ENCODE data around the gene ASF1A. TPM values are rescaled to one million over a fixed set of nuclear protein-coding genes. Genes with fewer than 3 reads are reported as not detected.

ASF1A gene
- total and polyA plus RNA-seq, 10 of the 15 experiments (the other 5 are each of a cell fraction or from before 2014, with no cell fraction given): 23.7 to 103 (median 31.5) TPM

DNA sequence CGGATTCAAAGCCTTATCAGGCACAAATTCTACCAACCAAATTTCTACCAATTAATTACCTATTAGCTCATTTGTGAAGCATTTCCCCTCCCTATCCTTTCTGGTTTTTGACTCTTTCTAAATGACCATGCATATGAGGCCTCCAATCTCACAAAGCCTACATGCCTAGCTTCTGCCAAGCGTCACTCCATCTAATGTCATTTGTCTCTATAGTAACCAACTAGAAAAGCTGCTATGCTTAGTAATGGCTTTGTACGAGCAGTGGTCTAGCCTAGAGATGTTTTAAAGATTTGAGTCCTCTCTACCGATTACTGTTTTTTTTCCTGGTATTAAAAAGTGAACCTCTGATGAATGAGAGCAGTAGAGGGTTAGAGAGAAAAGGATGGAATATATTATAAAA, 4.8 kb upstream of the ASF1A start:
- DNase-seq (ENCODE audit: low read depth, low spot score) (no peak), ATAC-seq (no peak), FAIRE-seq (no peak)
- BruUV-seq (replicated peaks): no TSS peak
- Histone ChIP-seq H2AFZ (ENCODE audit: control insufficient read depth, low read depth, low read length) (no peak overlapping the region), H3K79me2 (ENCODE audit: control insufficient read depth, insufficient read depth, low read length) (peaks cover 31% of the 10 kb centered on the region), H4K20me1 (ENCODE audit: control insufficient read depth, insufficient read depth) (no peaks in the 10 kb centered on the region), H3K4me3 (no peak overlapping the region), H3K36me3 (ENCODE audit: control insufficient read depth in 2 of 2, insufficient read depth in 2 of 2, low read length in 1 of 2) (no peaks in the 10 kb centered on the region), H3K27me3 (replicated peaks in 1 of 2; ENCODE audit: control insufficient read depth in 2 of 2, insufficient read depth in 2 of 2, low read length in 1 of 2) (no peaks in the 10 kb centered on the region), H3K9me3 (replicated peaks; ENCODE audit: control insufficient read depth, insufficient read depth, low read length) (no peaks in the 10 kb centered on the region), H3K4me1 (ENCODE audit: control insufficient read depth, insufficient read depth, low read length) (peaks cover 13% of the 10 kb centered on the region), H3K9ac (ENCODE audit: control insufficient read depth, insufficient read depth, low read length) (no peak overlapping the region), H3K4me2 (ENCODE audit: control insufficient read depth, insufficient read depth) (no peak overlapping the region), H3K27ac (ENCODE audit: control insufficient read depth, insufficient read depth) (no peak overlapping the region)
- WGBS (ENCODE audit: insufficient coverage, insufficient replicate concordance, low lambda C conversion rate, missing lambda C conversion rate): 81% methylated on average over 4 of the region's 4 CpGs
- intact Hi-C loops (cut with micrococcal nuclease; ENCODE audit: unreplicated experiment): no loop called here
- RAD21 ChIA-PET (ENCODE audit: unreplicated experiment): interaction anchor here (1.0 to 1.5 kb wide), 4 partner anchors 10 to 426 kb away, joined by 3 to 4 read pairs (median 3); no protein-coding TSS in a partner anchor
- CTCF ChIA-PET: interaction anchor here (1.3 kb wide), 1 partner anchor 24 kb away, joined by 3 read pairs; no protein-coding TSS in a partner anchor
- in situ Hi-C loops (cut with MboI): no loop called here
- SMC1A ChIA-PET (ENCODE audit: uncharacterized antibody, unreplicated experiment): interaction anchor here (0.7 to 2.9 kb wide), 8 partner anchors 9 to 221 kb away, joined by 3 to 7 read pairs (median 4); no protein-coding TSS in a partner anchor
- POLR2A ChIA-PET: interaction anchor here (4.3 kb wide), 1 partner anchor 9 kb away, joined by 26 read pairs; no protein-coding TSS in a partner anchor
- TF ChIP-seq SUZ12 (IDR thresholded peaks at IDR 0.05; ENCODE audit: unreplicated experiment): no peak
- no peak for TF ChIP-seq ATF7 (IDR thresholded peaks at IDR 0.05; ENCODE audit: low read depth)
- no peak for TF ChIP-seq CREB1 (IDR thresholded peaks at IDR 0.05; ENCODE audit: low read depth)
- no peak for TF ChIP-seq BRCA1 (IDR thresholded peaks at IDR 0.05; ENCODE audit: low read depth, low read length)
- TF ChIP-seq SIN3A (IDR thresholded peaks at IDR 0.05; ENCODE audit: low read depth, low read length): no peak
- TF ChIP-seq TCF7 (IDR thresholded peaks at IDR 0.05; ENCODE audit: borderline replicate concordance): no peak
- TF ChIP-seq, protein P1, sequence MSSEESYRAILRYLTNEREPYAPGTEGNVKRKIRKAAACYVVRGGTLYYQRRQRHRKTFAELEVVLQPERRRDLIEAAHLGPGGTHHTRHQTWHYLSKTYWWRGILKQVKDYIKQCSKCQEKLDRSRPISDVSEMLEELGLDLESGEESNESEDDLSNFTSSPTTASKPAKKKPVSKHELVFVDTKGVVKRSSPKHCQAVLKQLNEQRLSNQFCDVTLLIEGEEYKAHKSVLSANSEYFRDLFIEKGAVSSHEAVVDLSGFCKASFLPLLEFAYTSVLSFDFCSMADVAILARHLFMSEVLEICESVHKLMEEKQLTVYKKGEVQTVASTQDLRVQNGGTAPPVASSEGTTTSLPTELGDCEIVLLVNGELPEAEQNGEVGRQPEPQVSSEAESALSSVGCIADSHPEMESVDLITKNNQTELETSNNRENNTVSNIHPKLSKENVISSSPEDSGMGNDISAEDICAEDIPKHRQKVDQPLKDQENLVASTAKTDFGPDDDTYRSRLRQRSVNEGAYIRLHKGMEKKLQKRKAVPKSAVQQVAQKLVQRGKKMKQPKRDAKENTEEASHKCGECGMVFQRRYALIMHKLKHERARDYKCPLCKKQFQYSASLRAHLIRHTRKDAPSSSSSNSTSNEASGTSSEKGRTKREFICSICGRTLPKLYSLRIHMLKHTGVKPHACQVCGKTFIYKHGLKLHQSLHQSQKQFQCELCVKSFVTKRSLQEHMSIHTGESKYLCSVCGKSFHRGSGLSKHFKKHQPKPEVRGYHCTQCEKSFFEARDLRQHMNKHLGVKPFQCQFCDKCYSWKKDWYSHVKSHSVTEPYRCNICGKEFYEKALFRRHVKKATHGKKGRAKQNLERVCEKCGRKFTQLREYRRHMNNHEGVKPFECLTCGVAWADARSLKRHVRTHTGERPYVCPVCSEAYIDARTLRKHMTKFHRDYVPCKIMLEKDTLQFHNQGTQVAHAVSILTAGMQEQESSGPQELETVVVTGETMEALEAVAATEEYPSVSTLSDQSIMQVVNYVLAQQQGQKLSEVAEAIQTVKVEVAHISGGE (CRISPR knock-in tag; IDR thresholded peaks at IDR 0.05): no peak
- no peak for TF ChIP-seq MTA2 (IDR thresholded peaks at IDR 0.05; ENCODE audit: low read depth)
- TF ChIP-seq, protein P2, sequence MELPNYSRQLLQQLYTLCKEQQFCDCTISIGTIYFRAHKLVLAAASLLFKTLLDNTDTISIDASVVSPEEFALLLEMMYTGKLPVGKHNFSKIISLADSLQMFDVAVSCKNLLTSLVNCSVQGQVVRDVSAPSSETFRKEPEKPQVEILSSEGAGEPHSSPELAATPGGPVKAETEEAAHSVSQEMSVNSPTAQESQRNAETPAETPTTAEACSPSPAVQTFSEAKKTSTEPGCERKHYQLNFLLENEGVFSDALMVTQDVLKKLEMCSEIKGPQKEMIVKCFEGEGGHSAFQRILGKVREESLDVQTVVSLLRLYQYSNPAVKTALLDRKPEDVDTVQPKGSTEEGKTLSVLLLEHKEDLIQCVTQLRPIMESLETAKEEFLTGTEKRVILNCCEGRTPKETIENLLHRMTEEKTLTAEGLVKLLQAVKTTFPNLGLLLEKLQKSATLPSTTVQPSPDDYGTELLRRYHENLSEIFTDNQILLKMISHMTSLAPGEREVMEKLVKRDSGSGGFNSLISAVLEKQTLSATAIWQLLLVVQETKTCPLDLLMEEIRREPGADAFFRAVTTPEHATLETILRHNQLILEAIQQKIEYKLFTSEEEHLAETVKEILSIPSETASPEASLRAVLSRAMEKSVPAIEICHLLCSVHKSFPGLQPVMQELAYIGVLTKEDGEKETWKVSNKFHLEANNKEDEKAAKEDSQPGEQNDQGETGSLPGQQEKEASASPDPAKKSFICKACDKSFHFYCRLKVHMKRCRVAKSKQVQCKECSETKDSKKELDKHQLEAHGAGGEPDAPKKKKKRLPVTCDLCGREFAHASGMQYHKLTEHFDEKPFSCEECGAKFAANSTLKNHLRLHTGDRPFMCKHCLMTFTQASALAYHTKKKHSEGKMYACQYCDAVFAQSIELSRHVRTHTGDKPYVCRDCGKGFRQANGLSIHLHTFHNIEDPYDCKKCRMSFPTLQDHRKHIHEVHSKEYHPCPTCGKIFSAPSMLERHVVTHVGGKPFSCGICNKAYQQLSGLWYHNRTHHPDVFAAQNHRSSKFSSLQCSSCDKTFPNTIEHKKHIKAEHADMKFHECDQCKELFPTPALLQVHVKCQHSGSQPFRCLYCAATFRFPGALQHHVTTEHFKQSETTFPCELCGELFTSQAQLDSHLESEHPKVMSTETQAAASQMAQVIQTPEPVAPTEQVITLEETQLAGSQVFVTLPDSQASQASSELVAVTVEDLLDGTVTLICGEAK (IDR thresholded peaks at IDR 0.05; ENCODE audit: borderline replicate concordance): no peak
- TF ChIP-seq RCOR1 (conservative IDR thresholded peaks at IDR 0.05; ENCODE audit: low read depth, low read length): no peak
- TF ChIP-seq, protein P3, sequence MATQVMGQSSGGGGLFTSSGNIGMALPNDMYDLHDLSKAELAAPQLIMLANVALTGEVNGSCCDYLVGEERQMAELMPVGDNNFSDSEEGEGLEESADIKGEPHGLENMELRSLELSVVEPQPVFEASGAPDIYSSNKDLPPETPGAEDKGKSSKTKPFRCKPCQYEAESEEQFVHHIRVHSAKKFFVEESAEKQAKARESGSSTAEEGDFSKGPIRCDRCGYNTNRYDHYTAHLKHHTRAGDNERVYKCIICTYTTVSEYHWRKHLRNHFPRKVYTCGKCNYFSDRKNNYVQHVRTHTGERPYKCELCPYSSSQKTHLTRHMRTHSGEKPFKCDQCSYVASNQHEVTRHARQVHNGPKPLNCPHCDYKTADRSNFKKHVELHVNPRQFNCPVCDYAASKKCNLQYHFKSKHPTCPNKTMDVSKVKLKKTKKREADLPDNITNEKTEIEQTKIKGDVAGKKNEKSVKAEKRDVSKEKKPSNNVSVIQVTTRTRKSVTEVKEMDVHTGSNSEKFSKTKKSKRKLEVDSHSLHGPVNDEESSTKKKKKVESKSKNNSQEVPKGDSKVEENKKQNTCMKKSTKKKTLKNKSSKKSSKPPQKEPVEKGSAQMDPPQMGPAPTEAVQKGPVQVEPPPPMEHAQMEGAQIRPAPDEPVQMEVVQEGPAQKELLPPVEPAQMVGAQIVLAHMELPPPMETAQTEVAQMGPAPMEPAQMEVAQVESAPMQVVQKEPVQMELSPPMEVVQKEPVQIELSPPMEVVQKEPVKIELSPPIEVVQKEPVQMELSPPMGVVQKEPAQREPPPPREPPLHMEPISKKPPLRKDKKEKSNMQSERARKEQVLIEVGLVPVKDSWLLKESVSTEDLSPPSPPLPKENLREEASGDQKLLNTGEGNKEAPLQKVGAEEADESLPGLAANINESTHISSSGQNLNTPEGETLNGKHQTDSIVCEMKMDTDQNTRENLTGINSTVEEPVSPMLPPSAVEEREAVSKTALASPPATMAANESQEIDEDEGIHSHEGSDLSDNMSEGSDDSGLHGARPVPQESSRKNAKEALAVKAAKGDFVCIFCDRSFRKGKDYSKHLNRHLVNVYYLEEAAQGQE (IDR thresholded peaks at IDR 0.05; ENCODE audit: low read depth, low read length): no peak
- TF ChIP-seq NBN (IDR thresholded peaks at IDR 0.05): no peak
- TF ChIP-seq CREM (IDR thresholded peaks at IDR 0.05; ENCODE audit: low read depth): no peak

All from GM12878 (cell line).